SH-SY5Y (cell line): ENCODE results near the gene NPAT.

Source experiments
- GATA2 ChIP-seq: IDR thresholded peaks from 2 replicates; pipeline ENCODE4 v1.6.1; 2011; ENCODE audit warnings: mild to moderate bottlenecking, low read depth, low read length
- GATA3 ChIP-seq: IDR thresholded peaks from 2 replicates; pipeline ENCODE4 v1.6.1; 2011; ENCODE audit warnings: low read depth, mild to moderate bottlenecking, low read length, moderate library complexity

- peak; percentile 41; the same call in 1 of the 2 replicates for TF ChIP-seq GATA2
- peak; percentile 45; the same call in 1 of the 2 replicates for TF ChIP-seq GATA3
Measured at GRCh38 chr11:108220721-108221336, 1.6 kb downstream of the NPAT start.
